Measurements from ENCODE around the gene TSNAXIP1. TPM values are rescaled to one million over a fixed set of nuclear protein-coding genes. Genes with fewer than 3 reads are reported as not detected.

TSNAXIP1 gene
- total and polyA plus RNA-seq, 9 of the 15 experiments (the other 6 are each of a cell fraction or from before 2014, with no cell fraction given) = 0.03 to 0.24 (median 0.11) TPM; not detected in 4

DNA sequence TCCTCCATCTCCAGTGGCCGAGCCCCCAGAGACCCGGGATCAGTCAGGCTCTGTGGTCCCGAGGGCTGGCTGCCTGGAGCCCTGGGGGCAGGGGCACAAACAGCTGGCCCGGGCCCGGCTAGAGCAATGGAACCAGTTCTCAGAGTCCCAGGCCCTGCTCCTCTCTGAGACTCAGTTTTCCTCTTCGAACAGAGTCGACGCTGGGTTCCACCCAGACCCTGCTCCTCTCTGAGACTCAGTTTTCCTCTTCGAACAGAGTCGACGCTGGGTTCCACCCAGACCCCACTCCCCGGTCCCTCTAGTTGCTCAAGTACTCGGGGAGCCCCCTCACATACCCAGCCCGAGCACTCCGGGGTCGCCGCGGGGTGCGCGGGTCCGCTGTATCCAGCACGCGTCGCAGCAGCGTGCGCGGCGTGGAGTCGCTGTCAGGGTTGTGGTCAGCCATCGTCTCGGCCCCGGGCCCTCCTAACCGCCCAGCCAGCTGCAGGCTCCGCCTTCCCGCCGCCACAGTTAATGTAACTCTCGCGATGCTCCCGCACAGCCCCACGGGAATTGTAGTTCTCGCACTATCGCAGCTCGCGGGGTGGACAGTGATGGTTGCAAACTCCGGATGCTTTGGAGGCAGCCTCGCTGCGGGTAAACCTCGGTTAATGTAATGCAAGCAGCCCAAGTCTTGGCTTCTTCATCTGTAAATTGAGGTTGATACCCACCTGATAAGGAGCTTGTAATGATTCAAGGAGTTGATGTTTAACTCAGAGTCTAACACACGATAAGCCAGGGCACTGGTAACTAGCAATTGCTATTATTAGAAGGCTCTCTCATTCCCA lies 26.9 kb downstream of the TSNAXIP1 start (continued):
- TF ChIP-seq MYNN (IDR thresholded peaks at IDR 0.05) (no peak), MYNN (CRISPR knock-in tag; IDR thresholded peaks at IDR 0.05) (no peak), ZNF699 (CRISPR knock-in tag; IDR thresholded peaks at IDR 0.05; ENCODE audit: insufficient replicate concordance) (no peak), MBD2 (IDR thresholded peaks at IDR 0.05; ENCODE audit: borderline replicate concordance, low read depth) (peak; percentile 79), ZBTB1 (CRISPR knock-in tag; IDR thresholded peaks at IDR 0.05; ENCODE audit: borderline replicate concordance, low read depth) (peak; percentile 61; the same call in 1 of the 2 replicates), GTF2E2 (tag; IDR thresholded peaks at IDR 0.05) (no peak; the same call in 1 of the 2 replicates), SIRT6 (IDR thresholded peaks at IDR 0.05; ENCODE audit: low read depth, low read length) (no peak), ZNF274 (IDR thresholded peaks at IDR 0.05; ENCODE audit: borderline replicate concordance, low read depth, low read length) (no peak), ERF (CRISPR knock-in tag; IDR thresholded peaks at IDR 0.05) (no peak), ELF2 (CRISPR knock-in tag; IDR thresholded peaks at IDR 0.05) (peak; percentile 17; the same call in 1 of the 2 replicates), SRSF1 (IDR thresholded peaks at IDR 0.05; ENCODE audit: low read depth, low read length) (no peak), GTF2A2 (tag; IDR thresholded peaks at IDR 0.05) (no peak), RAD21 (CRISPR knock-in tag; conservative IDR thresholded peaks at IDR 0.05 in 1 of 2, IDR thresholded peaks at IDR 0.05 in 1 of 2) (no peak), PRPF4 (IDR thresholded peaks at IDR 0.05; ENCODE audit: insufficient read depth, low read depth, low read length, poor library complexity, severe bottlenecking) (no peak), GABPA (tag; conservative IDR thresholded peaks at IDR 0.05; ENCODE audit: low read depth) (peak; percentile 51; the same call in 1 of the 2 replicates), SMAD4 (CRISPR knock-in tag; conservative IDR thresholded peaks at IDR 0.05) (peak; percentile 50), NCOA4 (IDR thresholded peaks at IDR 0.05; ENCODE audit: partially characterized antibody) (no peak), ZNF589 (CRISPR knock-in tag; IDR thresholded peaks at IDR 0.05; ENCODE audit: low read depth) (no peak), ZNF79 (CRISPR knock-in tag; IDR thresholded peaks at IDR 0.05; ENCODE audit: low read depth) (no peak), ETS2 (tag; IDR thresholded peaks at IDR 0.05; ENCODE audit: borderline replicate concordance, poor library complexity, severe bottlenecking) (no peak)
- TF ChIP-seq, protein P1, sequence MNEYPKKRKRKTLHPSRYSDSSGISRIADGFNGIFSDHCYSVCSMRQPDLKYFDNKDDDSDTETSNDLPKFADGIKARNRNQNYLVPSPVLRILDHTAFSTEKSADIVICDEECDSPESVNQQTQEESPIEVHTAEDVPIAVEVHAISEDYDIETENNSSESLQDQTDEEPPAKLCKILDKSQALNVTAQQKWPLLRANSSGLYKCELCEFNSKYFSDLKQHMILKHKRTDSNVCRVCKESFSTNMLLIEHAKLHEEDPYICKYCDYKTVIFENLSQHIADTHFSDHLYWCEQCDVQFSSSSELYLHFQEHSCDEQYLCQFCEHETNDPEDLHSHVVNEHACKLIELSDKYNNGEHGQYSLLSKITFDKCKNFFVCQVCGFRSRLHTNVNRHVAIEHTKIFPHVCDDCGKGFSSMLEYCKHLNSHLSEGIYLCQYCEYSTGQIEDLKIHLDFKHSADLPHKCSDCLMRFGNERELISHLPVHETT (CRISPR knock-in tag; conservative IDR thresholded peaks at IDR 0.05 in 1 of 2, IDR thresholded peaks at IDR 0.05 in 1 of 2) = no peak
- TF ChIP-seq, protein P2, sequence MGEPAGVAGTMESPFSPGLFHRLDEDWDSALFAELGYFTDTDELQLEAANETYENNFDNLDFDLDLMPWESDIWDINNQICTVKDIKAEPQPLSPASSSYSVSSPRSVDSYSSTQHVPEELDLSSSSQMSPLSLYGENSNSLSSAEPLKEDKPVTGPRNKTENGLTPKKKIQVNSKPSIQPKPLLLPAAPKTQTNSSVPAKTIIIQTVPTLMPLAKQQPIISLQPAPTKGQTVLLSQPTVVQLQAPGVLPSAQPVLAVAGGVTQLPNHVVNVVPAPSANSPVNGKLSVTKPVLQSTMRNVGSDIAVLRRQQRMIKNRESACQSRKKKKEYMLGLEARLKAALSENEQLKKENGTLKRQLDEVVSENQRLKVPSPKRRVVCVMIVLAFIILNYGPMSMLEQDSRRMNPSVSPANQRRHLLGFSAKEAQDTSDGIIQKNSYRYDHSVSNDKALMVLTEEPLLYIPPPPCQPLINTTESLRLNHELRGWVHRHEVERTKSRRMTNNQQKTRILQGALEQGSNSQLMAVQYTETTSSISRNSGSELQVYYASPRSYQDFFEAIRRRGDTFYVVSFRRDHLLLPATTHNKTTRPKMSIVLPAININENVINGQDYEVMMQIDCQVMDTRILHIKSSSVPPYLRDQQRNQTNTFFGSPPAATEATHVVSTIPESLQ (CRISPR knock-in tag; IDR thresholded peaks at IDR 0.05) = peak; percentile 89; the same call in 1 of the 2 replicates
- TF ChIP-seq, protein P3, sequence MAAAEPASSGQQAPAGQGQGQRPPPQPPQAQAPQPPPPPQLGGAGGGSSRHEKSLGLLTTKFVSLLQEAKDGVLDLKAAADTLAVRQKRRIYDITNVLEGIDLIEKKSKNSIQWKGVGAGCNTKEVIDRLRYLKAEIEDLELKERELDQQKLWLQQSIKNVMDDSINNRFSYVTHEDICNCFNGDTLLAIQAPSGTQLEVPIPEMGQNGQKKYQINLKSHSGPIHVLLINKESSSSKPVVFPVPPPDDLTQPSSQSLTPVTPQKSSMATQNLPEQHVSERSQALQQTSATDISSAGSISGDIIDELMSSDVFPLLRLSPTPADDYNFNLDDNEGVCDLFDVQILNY (CRISPR knock-in tag; IDR thresholded peaks at IDR 0.05) = no peak; the same call in 1 of the 2 replicates

Data from K562 (cell line).